Activated naive CD8-positive, alpha-beta T cell treated with anti-CD3 and anti-CD28 coated beads, Interleukin-2, amount 50 U/mL, for 16 hours (primary cell): ENCODE measurements around the gene SH2D3A.
A peak's percentile ranks its signal among the peaks of the same experiment; 100 is the strongest.

Experiments used
- DNase-seq: peaks from one replicate; pipeline ENCODE4 v3.0.0-alpha.2; 2020; ENCODE audit warnings: low read depth, low spot score

SH2D3A gene

DNA sequence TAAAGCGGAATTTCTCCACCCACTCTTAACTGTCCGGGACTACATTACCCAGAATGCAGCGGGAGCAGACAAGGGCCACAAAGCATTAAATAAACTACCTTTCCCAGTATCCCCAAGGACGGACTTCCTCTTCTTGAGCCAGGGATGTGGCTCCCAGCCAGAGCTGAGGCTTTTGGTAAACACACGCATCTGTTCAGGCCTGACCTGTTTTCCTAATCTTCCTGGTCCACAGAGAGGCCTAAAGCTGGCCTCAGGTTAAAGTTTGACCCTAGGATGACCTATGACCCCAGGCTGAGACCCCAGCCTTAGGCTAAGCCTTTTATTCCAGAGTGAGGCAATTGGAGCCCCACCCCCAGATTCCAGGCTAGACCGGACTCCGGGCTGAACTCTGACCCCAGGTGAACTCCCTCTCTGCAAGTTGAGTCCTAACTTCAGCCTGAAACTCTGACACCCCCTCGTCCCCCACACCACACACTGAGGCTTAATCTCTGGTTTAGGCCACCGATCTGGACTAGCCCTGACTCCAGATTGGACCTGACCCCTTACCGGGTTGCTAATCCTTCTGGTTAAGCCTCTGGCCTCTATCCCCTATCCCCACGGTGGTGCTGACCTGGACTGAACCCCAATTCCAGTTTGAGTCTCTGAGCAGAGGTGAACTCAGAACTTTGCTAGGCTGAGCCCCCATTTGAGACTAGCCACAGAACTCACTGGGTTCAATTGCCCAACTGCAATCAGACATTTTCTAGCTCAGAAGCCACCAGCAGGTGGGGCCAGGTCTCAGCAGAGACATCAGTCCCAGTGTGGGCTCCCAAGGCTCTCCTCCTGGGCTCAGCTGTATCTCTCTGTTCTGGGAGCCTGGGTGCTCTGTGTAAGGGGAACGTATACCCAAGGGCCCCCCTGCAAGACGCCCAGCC is 29.1 kb downstream of the SH2D3A start:
- peak; percentile 38 for DNase-seq

DNA sequence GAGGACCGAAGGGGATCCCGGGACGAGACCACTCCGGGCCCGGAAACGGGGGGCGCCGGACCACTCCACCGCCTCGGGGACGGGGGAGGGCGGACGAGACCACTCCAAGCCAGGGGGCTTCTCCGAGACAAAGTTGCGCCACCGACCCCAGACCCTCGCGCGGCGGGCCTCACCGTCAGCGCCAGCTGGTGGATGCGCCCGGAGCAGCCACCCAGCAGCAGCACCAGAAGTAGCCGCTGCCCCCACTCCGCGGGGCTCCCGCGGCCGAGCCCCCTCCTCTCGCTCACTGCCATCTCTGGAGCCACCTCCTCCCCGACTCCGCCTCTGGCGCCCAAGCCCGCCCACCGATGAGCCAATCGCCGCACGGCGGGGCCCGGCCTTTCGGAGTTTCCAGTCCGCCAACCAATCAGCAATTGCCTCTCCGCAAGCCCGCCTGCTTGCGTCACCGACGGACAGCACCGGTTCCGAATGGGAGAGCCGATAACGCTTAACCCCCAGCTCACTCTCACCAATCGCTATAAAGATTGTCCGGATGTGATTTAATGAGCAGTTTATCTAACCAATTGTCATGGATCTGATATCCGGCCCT is 29.9 kb downstream of the SH2D3A start, which contains the start of gene GPR108:
Gene GPR108 (minus strand): TSS at position 297 of the 589 bp plus-strand sequence. CDS start 4 bp downstream, at position 293.
- DNase-seq = peak; percentile 98

DNA sequence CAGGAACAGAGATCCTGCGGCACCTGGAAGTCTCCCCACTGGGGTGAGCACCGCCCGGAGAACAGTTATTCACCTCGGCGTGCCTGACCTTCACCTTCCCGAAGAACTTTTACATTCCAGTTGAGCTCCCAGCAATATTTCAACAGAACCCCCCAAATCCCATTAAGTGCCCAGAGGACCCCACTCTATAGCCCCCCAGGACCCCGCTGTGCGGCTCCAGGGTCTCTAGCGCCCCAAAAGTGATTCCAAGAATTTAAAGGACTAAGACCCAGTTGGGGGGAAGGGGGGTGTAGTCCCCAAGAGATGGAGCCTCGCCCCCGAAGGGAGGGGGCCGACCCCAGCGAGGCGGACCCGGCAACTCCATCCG is 30.3 kb downstream of the SH2D3A start:
- DNase-seq = no peak

DNA sequence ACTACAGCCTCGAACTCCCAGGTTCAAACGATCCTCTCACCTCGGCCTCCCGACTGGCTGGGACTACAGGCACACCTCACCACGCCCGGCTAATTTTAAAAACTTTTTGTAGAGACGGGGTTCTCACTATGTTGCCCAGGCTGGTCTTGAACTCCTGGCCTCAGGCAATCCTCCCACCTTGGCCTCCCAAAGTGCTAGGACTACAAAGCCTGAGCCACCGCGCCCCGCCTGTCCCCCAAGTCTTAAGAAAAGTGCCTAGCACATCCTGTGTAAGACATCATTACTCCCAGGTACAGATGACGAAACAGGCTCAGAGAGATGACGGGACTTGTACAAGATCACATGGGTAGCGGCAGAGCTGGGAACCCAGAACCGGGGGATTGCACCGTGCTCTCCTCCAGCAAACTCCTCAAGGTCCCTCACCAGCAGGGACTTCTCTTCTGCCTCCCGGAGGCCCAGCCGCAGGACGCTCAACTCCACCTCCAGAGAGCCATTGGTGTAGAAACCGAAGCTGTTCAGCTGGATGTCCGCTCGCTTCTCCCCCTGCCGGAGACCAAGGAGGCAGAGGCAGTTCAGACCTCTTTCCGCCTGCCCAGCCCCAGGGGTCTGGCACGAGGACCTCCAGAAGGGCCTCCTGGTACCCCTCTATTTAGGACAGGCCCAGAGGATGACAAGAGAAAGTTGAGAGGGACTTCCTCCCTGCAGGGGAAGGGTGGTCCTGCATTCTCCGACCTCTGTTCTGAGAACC is 30.9 kb downstream of the SH2D3A start:
- DNase-seq = peak; percentile 28

DNA sequence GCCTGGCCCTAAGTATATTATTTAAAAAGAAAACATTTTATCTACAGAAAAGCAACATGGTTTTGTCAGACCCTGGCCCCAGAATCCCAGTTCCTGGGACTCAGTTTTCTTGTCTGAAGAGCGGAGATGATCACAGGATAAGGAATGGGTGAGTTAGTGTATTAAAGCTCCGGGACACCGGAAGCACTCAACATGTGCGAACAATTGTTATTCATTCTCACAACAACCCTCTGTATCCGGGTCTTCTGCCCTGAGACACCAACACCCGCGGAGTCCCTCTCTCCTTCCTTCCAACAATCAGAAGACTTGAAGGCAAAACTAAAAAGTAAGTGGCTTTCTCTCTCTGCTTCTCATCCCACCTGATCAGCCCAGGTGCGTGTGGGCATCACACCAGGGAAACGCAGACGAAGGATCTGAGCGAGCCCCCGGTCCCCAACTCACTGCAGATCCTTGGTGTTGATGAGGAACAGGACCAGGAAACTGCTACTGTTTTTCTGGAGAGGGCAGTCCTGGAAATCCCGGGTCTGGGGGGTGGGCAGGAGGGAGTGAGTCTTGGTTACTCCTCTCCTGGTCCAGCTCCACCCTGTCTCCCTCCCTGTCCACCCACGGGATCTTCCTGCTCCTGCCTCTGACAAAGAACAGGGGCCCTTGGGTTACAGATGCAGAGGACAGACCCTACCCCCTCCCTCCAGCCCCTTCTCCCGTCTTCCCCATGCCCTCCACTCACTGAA is 31.9 kb downstream of the SH2D3A start:
- no peak for DNase-seq

DNA sequence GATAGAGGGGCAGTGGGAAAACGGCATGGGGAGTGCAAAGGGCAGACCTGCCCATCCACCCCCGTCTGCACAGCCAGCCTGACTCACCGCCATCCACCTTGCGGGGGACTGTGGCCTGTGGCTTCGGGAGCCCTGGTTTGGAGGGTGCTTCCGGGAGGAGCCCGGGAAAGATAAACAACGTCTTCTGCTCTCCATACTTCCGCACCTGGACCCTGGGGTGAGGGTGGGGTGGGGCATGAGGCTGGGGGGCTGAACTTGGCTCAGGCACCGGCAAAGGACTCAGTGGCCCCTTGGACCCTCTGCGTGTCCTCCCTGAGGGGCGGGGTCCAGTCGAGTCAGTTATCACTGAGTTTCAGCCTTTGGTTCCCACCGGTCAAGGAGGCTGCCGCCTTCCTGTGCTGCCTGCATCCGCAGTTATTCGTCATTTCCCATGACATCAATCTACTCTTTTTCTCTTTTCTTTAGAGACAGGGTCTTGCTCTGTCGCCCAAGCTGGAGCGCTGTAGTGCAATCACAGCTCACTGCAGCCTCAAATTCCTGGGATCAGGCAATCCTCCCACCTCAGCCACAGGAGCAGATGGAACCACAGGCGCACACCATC is 33.0 kb downstream of the SH2D3A start:
- no peak for DNase-seq

DNA sequence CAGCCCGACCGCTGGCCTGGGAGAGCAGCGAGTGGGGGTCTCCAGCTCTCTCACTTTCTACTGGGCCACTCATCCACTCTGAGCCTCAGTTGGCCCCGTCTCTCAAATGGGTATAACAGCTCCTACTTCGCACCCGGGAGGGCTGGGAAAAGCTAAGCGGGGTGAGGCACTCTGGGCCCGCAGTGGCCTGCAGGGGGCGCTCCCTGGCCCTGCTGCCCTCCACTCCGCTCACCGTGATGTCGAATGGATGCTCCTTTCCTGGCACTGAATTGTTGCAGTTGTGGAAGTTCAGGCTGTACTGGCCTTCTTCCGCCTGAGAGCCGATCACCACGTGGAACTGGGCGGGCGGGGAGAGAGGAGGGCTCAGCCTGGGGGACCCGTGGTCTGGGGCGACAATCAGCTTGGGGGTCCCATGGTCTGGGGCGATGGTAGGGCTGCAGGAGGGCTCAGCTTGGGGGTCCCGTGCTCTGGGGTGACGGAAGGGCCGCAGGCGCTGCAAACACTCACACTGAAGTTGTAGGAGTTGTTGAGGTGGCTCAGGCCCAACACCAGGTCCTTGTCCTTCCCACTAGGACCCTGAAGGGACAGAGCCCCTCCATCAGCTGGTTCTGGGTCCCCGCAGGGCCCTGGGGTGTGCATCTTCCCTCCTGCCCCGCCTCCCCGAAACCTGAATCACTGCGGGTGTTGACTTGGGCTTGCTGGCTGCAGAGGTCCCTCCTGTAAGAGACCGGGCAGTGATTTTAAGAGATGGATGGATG is 33.7 kb downstream of the SH2D3A start:
- DNase-seq = no peak

DNA sequence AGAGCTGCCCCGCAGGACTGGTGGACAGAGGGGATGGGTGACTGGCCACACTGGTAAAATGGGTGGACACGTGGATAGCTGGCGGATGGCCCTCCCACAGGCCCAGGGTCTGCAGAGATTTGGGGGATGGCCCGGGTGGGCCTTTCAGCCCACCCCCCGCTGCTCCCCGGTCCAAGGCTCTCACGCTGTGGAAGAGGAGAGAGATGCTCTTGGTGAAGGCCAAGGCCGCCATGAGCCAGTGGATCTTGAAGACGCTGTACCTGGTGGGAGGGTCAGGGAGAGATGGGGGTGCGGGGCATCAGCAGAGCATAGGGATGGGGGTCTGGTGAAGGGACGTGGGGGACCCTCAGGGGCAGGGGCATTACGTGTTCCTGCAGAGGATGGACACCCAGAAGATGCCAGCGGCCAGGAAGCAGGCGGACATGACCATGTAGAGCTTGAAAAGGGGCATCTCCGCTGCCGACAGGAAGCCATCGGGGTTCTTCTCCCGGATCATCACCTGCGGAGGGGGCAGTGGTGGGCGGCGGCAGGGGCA is 34.4 kb downstream of the SH2D3A start:
- DNase-seq = no peak

DNA sequence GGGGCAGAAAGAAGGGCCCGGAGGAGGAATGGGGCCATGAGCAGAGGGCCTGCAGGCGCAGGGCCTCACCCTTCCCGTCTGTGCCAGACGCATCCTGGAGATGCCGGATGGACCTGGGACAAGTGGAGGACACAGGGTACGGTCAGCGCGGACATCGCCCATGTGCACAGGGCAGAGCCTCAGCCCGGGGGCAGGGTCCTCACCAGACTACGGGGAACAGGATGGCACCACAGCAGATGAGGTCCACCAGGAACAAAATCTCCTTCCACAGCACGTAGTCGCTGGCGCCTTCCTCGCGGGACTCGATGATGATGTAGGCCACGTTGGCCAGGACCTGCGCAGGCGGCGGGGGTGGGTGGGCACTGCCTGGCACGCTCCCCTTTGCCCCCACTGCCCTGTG is 35.4 kb downstream of the SH2D3A start:
- no peak for DNase-seq

DNA sequence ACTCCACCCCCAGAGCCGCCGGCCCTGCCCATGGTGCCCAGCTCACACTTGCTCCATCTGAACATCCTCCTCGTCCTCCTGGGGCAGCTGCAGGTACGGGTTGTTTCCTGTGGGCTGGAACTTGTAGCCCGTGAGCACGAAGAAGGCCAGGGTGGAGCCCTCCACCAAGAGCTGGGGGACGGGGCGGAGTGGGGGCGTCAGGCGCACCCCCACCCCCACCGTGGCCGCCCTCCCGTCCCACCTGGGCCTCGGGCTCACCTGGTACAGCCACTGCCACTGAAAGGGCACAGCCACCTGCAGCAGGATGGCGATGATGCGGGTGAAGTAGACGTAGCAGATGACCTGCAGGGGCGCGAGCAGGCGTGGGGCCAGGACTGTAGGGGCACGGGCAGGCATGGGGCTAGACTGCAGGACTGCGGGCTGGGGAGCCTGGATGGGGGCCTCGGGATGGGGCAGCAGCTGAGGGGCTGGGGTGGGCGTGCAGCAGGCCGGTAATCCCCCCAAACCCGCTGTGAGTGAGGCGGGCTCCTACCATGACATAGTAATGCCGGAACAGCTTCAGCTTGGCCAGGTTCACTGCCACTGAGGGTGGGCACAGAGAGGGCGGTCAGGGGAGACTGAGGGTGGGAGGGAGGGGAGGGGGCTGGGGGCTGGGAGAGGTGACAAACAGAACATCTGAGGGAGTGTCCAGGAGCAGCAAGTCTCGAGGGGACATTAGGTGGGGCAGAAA is 36.1 kb downstream of the SH2D3A start:
- DNase-seq = no peak

DNA sequence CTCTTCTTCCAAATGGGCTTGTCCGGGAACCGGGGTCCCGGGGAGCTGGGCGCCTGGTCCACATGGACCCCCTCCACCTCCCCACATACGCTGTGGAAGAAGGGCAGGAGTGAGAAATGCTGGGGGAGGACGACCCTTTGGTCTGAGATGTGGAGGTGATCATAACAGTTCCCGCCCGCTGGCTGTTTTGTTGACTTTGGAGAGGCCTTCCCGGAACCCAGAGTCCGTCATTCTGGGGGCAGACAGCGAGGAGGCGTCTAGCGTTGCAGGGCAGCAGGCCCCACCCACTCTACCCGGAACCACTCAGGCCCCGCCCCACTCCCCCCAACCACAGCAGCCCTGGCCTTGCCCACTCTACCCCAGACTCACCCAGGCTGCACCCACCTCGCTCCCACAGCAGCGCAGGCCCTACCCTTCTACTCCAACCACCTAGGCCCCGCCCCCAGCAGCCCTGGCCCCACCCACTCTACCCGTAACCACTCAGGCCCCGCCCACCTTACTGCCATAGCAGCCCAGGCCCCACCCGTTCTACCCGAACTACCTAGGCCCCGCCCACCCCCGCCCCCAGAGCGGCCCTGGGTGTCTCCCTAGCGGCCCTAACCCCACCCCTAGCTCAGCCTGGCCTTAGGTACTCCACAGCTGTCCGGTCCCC is 37.0 kb downstream of the SH2D3A start:
- no peak for DNase-seq

DNA sequence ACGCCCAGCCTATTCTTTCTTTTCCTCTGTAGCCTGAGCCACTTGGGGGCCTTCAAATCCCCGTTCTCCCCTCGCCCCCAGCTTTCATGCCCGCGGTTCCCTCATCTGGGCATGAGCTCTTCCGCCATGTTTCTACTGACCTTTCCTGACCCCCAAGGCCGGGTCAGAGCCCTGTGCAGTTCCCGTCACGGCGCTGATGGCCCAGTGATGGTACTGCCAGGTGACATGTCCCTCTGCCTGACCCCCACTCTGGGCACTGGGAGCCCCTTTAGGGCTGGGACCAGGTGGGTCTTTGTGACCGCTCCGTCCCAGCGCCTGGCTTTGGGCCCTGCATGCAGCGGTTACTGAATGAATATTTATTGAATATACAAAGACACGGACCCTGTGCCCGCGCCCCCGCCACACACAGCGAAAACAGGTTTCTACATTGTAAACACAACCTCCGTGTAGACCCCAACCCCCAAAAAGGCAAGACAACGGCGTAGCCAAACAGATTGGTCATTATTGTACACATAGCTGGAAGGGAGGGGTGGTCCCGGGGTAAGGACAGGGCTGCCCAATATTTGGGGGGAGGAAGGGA is 37.6 kb downstream of the SH2D3A start:
- no peak for DNase-seq

DNA sequence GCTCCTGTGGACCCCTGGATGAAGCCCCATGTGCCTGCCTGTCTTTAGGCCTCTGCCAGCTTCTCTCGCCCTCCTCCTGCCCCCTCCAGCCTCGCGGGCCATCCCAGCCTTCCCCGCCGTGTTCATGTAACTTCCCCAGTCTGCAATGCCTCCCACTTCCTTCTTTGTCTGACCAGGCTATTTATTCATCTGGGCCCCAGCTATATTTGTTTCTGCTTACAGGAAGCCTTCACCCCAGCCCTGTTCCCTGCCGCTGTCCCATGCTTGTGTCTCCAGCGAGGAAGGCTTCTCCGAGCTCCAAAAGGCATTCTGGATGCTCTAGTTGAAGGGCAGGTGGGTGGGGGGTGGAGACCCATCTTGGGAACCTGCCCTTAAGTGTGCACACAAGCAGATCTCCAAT is 38.9 kb downstream of the SH2D3A start:
- DNase-seq = no peak

DNA sequence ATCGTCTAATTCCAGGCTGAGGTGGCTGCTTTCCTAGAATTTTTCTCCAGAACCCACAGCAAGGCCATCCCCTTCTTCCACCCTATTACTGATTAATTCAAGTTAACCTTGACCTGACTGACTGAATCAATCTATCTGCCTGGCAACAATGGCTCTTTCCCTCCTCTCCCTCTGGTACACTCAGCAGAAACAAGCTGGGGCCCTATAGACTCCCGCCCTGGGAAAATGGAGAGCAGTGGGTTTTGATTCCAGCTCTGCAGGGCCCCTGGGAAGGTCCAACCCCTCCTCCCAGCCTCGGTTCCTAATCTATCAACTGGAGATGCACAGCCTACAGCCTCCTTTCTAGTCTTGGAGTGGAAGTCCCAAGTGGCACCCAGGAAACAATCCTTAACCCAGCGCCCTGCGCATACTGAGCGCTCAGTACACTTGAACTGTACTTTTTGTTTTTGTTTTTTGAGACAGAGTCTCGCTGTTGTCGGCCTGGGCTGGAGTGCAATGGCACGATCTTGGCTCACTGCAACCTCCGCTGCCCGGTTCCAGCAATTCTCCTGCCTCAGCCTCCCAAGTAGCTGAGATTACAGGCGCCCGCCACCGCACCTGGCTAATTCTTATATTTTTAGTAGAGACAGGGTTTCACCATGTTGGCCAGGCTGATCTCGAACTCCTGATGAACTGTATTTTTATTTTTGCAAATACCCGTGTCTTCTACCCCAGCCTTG is 41.6 kb downstream of the SH2D3A start:
- no peak for DNase-seq

DNA sequence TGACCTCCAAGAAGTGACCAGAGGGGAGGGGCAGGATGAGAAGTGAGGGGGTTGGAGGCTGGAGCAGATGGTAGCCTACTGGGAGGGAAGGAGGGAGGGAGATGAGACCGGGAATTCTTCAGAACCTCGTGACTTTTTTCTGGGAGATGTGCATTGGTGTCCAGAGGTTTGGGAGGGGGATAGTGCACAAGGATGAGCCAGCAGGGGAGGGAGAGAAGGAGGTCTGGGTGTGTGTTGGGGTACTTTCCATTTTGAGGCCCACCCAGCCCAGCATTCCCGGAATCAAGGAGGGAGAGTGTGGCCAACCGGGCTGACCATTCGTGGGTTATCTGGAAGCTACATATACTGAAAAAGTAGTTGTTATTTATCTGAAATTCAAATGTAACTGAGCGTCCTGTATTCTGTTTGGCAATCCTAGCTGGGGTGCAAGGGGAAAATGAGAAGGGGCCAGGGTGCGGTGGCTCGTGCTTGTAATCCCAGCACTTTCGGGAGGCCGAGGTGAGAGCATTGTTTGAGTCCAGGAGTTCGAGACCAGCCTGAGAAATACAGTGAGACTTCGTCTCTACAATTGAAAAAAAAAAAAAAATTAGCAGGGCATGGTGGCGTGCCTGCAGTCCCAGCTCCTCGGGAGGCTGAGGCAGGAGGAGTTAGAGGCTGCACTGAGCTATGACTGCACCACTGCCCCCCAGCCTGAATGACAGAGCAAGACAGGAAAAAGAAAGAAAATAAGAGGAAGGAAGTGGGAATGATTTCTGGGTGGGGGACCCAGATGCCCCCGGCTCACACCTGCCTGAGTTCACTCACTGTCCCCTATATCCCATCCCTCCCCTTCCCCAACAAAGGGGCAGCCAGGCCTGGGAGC is 42.4 kb downstream of the SH2D3A start:
- no peak for DNase-seq

DNA sequence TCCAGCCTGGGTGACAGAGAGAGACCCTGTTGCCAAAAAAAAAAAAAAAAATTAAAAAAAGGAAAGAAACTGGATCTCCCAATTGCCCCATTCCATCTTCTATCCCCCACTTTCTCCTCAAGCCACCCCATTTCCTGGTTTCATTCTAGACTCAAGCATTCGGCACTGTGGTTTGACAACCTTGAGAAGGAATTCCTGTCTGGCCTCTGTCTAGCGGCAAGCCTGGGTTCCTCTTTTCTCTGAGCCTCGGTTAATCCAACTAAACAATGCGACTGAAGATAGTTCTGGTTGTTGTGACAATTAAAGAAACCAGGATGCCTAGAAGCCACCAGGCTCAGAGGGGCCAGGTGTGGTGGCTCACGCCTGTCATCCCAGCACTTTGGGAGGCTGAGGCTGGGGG is 43.5 kb downstream of the SH2D3A start:
- no peak for DNase-seq

DNA sequence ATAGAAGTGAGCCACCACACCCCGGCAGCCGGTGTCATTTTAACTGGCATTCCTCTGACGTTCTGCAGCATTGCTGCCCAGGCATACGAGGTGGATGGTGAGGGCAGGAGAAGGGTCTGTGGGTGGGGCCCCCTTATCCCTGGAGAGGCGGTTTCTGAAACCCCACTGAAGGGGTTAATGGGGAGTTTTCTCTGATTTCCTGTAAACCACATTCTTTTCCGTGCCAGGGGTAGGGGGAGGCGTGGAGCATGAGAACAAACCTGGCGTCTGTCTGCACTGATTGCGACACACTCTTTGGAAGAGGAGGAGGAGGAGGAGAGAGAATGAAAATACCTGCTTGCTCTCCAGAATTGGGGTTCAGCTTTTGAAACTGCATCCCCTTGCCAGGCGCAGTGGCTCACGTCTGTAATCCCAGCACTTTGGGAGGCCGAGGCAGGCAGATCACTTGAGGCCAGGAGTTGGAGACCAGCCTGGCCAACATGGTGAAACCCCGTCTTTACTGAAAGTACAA is 44.1 kb downstream of the SH2D3A start:
- no peak for DNase-seq
